ENCODE results near the gene ERICH2.

The ERICH2 gene

GRCh38 chr2:170846314-170846713 is 76.1 kb downstream of the ERICH2 start:
- DNase-seq = no peak

GRCh38 chr2:170847716-170848115 is 77.5 kb downstream of the ERICH2 start:
- DNase-seq = no peak
